NOMO-1 (cell line): ENCODE measurements around the gene GAREM1.
A peak's percentile ranks its signal among the peaks of the same experiment; 100 is the strongest.
"Not testable (repeated sequence)": the region's sequence is repeated elsewhere in the genome, so short reads cannot be mapped to it uniquely, and the experiment has no call there.

Experiments
- DNase-seq, 2 experiments: peaks; one replicate each; lab custom pipeline; 2025; ENCODE audit not compliant: unreplicated experiment in 2 of 2; lab: John Stamatoyannopoulos, UW

GAREM1 gene

GRCh38 chr18:32470714-32471633, at the start of gene GAREM1:
TSS of gene GAREM1 (minus strand) at chr18:32470882. CDS start at chr18:32470428, 454 bp downstream.
- DNase-seq, result peak; percentile 91

- no peak for DNase-seq
Observed at GRCh38 chr18:32511147-32511546, 40.5 kb upstream of the GAREM1 start.

- DNase-seq, result no peak
Observed at GRCh38 chr18:32509111-32509510, 38.4 kb upstream of the GAREM1 start.

DNA sequence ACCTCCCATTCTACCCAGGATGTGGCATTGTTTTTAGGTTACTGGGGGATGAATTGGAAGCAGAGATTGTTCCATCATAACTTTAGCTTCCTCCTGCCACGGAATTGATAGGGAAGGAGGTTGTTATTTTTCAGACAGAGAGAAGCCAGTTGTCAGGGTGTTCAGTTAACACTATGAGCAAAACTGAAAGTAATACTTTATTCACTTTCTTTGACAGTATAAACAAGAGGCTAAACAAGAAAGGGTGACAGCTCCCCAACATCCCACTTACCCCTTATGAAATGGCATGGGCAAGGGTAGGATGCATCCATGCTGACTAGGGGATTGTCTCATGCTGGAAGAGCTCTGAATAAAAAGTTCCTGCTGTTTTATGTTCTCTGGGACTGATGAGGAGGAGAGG, 36.4 kb upstream of the GAREM1 start:
- no peak for DNase-seq

GRCh38 chr18:32502014-32502413, 31.3 kb upstream of the GAREM1 start:
- DNase-seq, result no peak

DNA sequence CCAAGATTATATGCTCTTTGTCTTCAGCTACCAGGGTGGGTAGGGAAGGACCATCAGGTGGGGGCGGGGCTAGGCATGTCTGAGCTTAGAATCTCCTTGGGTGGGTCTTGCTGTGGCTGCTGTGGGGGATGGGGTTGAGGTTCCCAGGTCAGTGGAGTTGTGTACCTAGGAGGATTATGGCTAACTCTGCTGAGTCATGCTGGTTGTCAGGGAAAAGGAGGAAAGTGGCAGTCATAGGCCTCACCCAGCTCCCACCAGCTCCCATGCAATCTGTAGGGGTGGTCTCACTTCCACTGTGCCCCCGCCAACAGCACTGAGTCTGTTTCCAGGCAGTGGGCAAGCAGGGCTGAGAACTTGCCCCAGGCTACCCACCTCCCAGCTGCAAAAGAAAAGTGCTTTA, 30.6 kb upstream of the GAREM1 start:
- DNase-seq, result not testable (repeated sequence)

GRCh38 chr18:32483002-32483401, 12.3 kb upstream of the GAREM1 start:
- no peak for DNase-seq

- no peak for DNase-seq
Observed at GRCh38 chr18:32482117-32482516, 11.4 kb upstream of the GAREM1 start.

DNA sequence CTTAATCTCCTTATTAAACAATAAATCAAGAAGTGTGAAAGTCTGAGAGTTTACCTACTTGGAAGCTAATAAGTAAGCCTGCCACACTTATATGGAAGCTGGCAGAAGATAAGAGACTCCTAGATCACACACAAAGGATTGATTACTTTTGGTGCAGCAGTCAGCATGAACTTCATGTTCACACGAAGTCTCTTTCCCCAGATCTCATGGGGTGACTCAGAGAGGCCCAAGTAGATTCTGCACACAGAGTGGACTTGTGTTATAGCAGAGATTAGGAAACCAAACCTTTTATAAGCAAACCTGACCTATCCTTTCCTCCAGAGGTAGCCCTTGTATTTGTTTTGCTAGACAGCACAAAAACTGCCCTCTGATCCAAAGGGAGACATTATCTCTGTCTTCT, 9.9 kb upstream of the GAREM1 start:
- DNase-seq, result no peak

GRCh38 chr18:32478807-32479206, 8.1 kb upstream of the GAREM1 start:
- DNase-seq, result no peak

- no peak for DNase-seq
Observed at GRCh38 chr18:32478317-32478716, 7.6 kb upstream of the GAREM1 start.

DNA sequence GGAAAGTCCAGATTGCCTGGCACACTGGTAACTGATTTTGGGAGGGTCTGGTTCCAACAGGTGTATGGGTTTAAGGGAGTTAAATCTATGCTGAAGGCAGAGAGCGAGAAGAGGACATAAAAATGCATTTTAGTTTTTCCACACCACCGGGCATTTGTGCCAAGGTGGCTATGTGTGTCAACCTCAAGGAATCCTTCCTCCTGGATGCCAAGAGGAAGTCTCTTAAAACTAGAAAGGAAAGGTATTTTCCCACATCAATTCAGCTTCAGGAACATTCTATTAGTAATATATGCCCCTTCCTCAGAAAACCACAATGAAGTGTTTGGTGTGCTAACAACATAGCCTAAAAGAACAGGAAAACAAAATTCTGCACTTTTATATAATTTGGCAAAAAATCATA, 5.4 kb upstream of the GAREM1 start:
- no peak for DNase-seq

GRCh38 chr18:32475069-32475468, 4.4 kb upstream of the GAREM1 start:
- not testable (repeated sequence) for DNase-seq

DNA sequence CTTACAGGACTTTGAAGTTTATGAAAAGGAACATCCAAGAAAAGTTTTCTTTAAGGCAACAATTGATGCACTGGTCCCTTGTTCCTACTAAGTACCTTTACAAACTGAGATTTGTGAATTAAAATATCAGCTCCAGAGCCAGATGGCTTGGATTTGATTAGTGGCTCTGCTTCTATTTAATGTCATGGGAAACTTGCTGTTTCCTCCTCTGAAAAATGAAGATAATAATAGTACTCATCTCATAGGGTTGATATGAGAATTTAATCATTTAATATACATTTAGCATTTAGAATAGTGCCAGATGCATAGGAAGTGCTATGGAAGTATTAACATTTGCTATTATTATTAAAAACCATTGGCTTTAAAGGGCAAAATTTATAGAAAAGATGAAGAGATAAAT, 2.6 kb upstream of the GAREM1 start:
- no peak for DNase-seq

DNA sequence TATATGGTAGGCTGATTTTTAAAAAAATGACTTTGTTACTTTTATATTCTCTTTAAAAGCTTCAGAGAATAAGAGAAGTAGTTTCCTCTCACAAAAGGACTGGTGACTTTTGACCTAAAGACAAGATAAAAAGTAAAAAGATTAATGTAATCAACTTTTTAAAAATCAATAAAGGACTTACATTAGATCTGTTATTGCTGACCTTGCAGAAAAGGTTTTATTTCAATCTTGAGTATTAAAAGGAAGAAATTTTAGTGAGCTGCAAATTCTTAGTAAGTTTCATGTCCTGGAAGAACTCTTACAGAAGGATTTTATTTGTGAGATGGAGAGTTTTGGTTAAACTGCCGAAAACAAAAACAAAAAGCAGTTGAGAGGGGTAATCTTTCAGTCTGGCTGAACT, 2.2 kb upstream of the GAREM1 start:
- no peak for DNase-seq

DNA sequence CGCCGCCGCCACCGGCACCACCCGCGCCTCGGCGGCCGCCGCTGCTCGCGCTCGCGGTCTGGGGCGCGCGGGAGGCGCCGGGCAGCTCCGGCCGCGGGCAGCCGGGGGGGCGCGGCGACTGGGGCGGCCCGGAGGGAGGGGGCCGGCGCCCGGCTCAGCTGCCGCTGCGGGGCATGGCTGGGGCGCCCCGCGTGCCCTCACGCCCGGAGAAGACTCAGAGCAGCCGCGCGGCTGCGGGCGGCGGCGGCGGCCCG, 295 bp downstream of the GAREM1 start:
- DNase-seq, result no peak

DNA sequence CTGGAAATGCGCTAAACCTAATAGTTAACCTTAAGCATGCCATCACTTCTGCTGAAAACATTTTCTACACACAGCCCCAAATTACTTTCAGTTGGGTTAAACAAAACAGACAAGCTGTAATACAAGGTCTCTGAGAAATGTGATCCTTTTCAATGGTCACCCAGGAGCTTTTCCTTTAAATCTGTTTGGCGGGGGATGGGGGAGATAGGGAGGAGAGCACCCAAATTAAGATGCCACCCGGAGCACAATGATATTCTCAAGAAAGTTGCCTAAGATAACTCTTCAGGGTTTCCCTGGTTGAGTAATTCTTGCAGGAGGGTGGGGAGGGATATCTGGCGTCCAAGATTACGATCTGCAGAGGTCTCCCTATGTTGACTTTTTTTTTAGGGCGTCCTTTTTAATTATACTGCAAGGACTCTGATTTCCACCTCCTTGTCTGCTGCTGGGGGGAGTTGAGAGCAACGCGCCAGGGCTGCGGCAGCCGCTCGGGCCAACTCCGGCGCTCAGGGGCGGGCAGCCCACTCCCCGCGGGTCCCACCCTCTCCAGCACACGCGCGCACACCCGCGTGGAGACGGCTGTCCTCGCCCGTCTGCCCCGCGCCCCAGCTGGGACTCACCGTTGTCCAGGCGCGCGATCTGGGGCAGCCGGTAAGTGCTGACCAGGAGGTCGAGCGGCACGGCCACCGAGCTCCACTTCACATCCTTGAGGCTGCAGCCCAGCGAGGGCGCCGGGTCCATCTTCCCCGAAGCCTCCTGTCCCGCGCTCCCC, 807 bp downstream of the GAREM1 start:
- DNase-seq, result no peak

DNA sequence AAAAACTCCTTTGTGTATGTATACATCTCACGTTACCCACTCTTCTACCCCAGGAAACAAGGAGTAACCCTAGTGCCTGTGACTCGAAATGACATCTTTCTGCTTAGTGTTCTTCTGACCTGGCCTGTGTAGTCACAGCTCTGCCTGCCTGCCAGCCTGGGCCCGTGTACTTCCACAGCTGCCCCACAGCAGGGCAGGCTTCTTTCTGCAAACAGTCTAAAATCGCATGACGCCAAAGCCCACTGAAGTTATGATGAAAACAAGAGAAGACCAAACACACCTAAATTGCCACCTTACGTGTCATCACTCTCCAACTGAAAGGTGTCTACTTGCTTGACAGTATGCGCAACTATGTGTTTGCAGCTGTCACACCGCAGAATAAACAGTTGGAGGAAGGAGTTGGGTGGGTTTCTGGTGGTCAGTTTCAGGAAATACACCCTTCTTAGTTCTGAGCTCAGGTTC, 1.5 kb downstream of the GAREM1 start:
- DNase-seq, result peak; percentile 19 to 32

GRCh38 chr18:32468147-32468845, 2.4 kb downstream of the GAREM1 start:
- DNase-seq, result no peak

GRCh38 chr18:32461709-32462272, 8.9 kb downstream of the GAREM1 start:
- DNase-seq, result no peak

- no peak for DNase-seq
Observed at GRCh38 chr18:32460171-32460731, 10.4 kb downstream of the GAREM1 start.
